IMR-90 (cell line): ENCODE data around the gene MYCBP2.

Experiments used
- BHLHE40 ChIP-seq: fragments of 150-350 bp; IDR thresholded peaks from 2 replicates; pipeline ENCODE4 v1.6.1; 2016; ENCODE audit warnings: mild to moderate bottlenecking, low read depth, low read length
- CEBPB ChIP-seq: IDR thresholded peaks from 2 replicates; pipeline ENCODE4 v1.6.1; 2012; ENCODE audit warnings: low read depth, low read length, improper control_type of control experiment
- CTCF ChIP-seq: conservative IDR thresholded peaks from 2 replicates; pipeline ENCODE4 v1.5.1; 2012; ENCODE audit warnings: mild to moderate bottlenecking, low read depth, low read length, improper control_type of control experiment
- FOS ChIP-seq: fragments of 150-350 bp; IDR thresholded peaks from 2 replicates; pipeline ENCODE4 v1.6.1; 2016; ENCODE audit warnings: low read depth, low read length
- MAFK ChIP-seq: IDR thresholded peaks from 2 replicates; pipeline ENCODE4 v1.6.1; 2012; ENCODE audit warnings: low read depth, low read length, improper control_type of control experiment
- MXI1 ChIP-seq: IDR thresholded peaks from 2 replicates; pipeline ENCODE4 v1.6.1; 2012; ENCODE audit warnings: low read depth, mild to moderate bottlenecking, low read length, moderate library complexity, borderline replicate concordance
- NFE2L2 ChIP-seq: fragments of 150-350 bp; IDR thresholded peaks from 2 replicates; pipeline ENCODE4 v1.6.1; 2016; ENCODE audit warnings: low read depth, mild to moderate bottlenecking, low read length
- POLR2A ChIP-seq: IDR thresholded peaks from 2 replicates; pipeline ENCODE4 v1.6.1; 2012; ENCODE audit warnings: mild to moderate bottlenecking, low read depth, low read length
- RAD21 ChIP-seq: IDR thresholded peaks from 2 replicates; pipeline ENCODE4 v1.6.1; 2012; ENCODE audit warnings: low read length, improper control_type of control experiment
- RCOR1 ChIP-seq: IDR thresholded peaks from 2 replicates; pipeline ENCODE4 v1.6.1; 2012; ENCODE audit warnings: mild to moderate bottlenecking, low read length, improper control_type of control experiment; ENCODE audit not compliant: insufficient replicate concordance
- RFX5 ChIP-seq: IDR thresholded peaks from 2 replicates; pipeline ENCODE4 v1.8.0; 2012; ENCODE audit warnings: low read depth, mild to moderate bottlenecking, low read length, moderate library complexity
- TF ChIP-seq, protein P1 (sequence below): fragments of 150-350 bp; IDR thresholded peaks from 2 replicates; pipeline ENCODE4 v1.6.1; 2017; ENCODE audit warnings: mild to moderate bottlenecking, antibody characterized with exemption, low read length, low read depth

GRCh38 chr13:77038907-77039480 lies 287.9 kb downstream of the MYCBP2 start:
- no peak for TF ChIP-seq CTCF
- no peak for TF ChIP-seq FOS
- TF ChIP-seq MAFK, result no peak
- no peak for TF ChIP-seq RAD21
- no peak for TF ChIP-seq CEBPB
- TF ChIP-seq POLR2A, result no peak
- no peak for TF ChIP-seq NFE2L2
- TF ChIP-seq MXI1, result no peak
- TF ChIP-seq RFX5, result no peak
- no peak for TF ChIP-seq RCOR1
- TF ChIP-seq, protein P1, sequence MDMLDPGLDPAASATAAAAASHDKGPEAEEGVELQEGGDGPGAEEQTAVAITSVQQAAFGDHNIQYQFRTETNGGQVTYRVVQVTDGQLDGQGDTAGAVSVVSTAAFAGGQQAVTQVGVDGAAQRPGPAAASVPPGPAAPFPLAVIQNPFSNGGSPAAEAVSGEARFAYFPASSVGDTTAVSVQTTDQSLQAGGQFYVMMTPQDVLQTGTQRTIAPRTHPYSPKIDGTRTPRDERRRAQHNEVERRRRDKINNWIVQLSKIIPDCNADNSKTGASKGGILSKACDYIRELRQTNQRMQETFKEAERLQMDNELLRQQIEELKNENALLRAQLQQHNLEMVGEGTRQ, result no peak
- TF ChIP-seq BHLHE40, result no peak
